ENCODE data around the gene EEF1A2. TPM values are rescaled to one million over a fixed set of nuclear protein-coding genes. Genes with fewer than 3 reads are reported as not detected.

EEF1A2 gene
- total and polyA plus RNA-seq, 8 donors: 0.27 to 0.62 (median 0.39) TPM

GRCh38 chr20:63454731-63455567, 43.9 kb downstream of the EEF1A2 start:
- peak in 1 of 4 donors; percentile 64 for DNase-seq

GRCh38 chr20:63452821-63453523, 45.9 kb downstream of the EEF1A2 start:
- H3K9me3 ChIP-seq: no peaks in the 10 kb centered on the region

More at GRCh38 chr20:63454731-63455567, 43.9 kb downstream of the EEF1A2 start:
- no peak overlapping the region for H3K4me3 ChIP-seq
- H3K27ac ChIP-seq: no peak overlapping the region
- ATAC-seq: no peak
- H3K9me3 ChIP-seq: no peaks in the 10 kb centered on the region
- TF ChIP-seq CTCF (IDR thresholded peaks at IDR 0.05): no peak
- peaks cover 7 to 98% of the 10 kb centered on the region in 2 donors for H3K27me3 ChIP-seq
- intact Hi-C loops (cut with DNase I): no loop called here
- H3K4me1 ChIP-seq: peaks cover 0 to 5% of the 10 kb centered on the region in 2 donors
- no peaks in the 10 kb centered on the region for H3K36me3 ChIP-seq

GRCh38 chr20:63452341-63452740, 46.5 kb downstream of the EEF1A2 start:
- TF ChIP-seq CTCF (IDR thresholded peaks at IDR 0.05): no peak
- no peak for DNase-seq
- intact Hi-C loops (cut with DNase I): no loop called here
- no peak for ATAC-seq
- no peaks in the 10 kb centered on the region for H3K9me3 ChIP-seq
- no peak overlapping the region for H3K27ac ChIP-seq
- H3K4me3 ChIP-seq: no peak overlapping the region
- H3K4me1 ChIP-seq: peaks cover 0 to 5% of the 10 kb centered on the region in 2 donors
- no peaks in the 10 kb centered on the region for H3K36me3 ChIP-seq
- peaks cover 7 to 98% of the 10 kb centered on the region in 2 donors for H3K27me3 ChIP-seq

More at GRCh38 chr20:63452821-63453523, 45.9 kb downstream of the EEF1A2 start:
- intact Hi-C loops (cut with DNase I): no loop called here
- H3K27me3 ChIP-seq: peaks cover 7 to 98% of the 10 kb centered on the region in 2 donors
- H3K4me1 ChIP-seq: peaks cover 0 to 5% of the 10 kb centered on the region in 2 donors
- ATAC-seq: no peak
- H3K36me3 ChIP-seq: no peaks in the 10 kb centered on the region
- TF ChIP-seq CTCF (IDR thresholded peaks at IDR 0.05): no peak
- H3K4me3 ChIP-seq: no peak overlapping the region
- no peak overlapping the region for H3K27ac ChIP-seq
- DNase-seq: no peak

- peaks cover 7 to 98% of the 10 kb centered on the region in 2 donors for H3K27me3 ChIP-seq
- no peak for ATAC-seq
Measured at GRCh38 chr20:63451821-63452220, 47.1 kb downstream of the EEF1A2 start.

More at GRCh38 chr20:63451821-63452220, 47.1 kb downstream of the EEF1A2 start:
- no peak overlapping the region for H3K27ac ChIP-seq
- no peaks in the 10 kb centered on the region for H3K36me3 ChIP-seq
- no peaks in the 10 kb centered on the region for H3K9me3 ChIP-seq
- H3K4me1 ChIP-seq: peaks cover 0 to 5% of the 10 kb centered on the region in 2 donors
- intact Hi-C loops (cut with DNase I): no loop called here
- no peak overlapping the region for H3K4me3 ChIP-seq
- DNase-seq: no peak
- TF ChIP-seq CTCF (IDR thresholded peaks at IDR 0.05): no peak

Data from left lung (tissue), 10 donors.